K562 (cell line): Measurements from ENCODE around the gene SESN2. TPM values are rescaled to one million over a fixed set of nuclear protein-coding genes. Genes with fewer than 3 reads are reported as not detected.

Experiments
- BMI1 ChIP-seq: fragments of 150-350 bp; IDR thresholded peaks from 2 replicates; pipeline ENCODE4 v1.6.1; 2014; ENCODE audit warnings: low read length
- CEBPZ ChIP-seq: fragments of 150-350 bp; IDR thresholded peaks from 2 replicates; pipeline ENCODE4 v1.6.1; 2014; ENCODE audit warnings: low read depth, mild to moderate bottlenecking, low read length, borderline replicate concordance
- COPS2 ChIP-seq: fragments of 450-650 bp; conservative IDR thresholded peaks from 2 replicates; pipeline ENCODE4 v1.6.1; 2016; ENCODE audit warnings: mild to moderate bottlenecking, moderate library complexity
- FOXA1 ChIP-seq: fragments of 450-650 bp; IDR thresholded peaks from 2 replicates; pipeline ENCODE4 v1.6.1; 2016; ENCODE audit warnings: mild to moderate bottlenecking, borderline replicate concordance
- GABPA ChIP-seq: fragments of 200-800 bp; sonication (Bioruptor generic); conservative IDR thresholded peaks from 2 replicates; pipeline ENCODE4 v1.6.1; 2016; ENCODE audit warnings: low read depth, missing genetic modification characterization, missing compliant biosample characterization
- HOMEZ ChIP-seq: fragments of 250-450 bp; sonication (Bioruptor Pico); IDR thresholded peaks from 2 replicates; pipeline ENCODE4 v1.4.0; 2020; ENCODE audit warnings: mild to moderate bottlenecking, moderate library complexity
- JUND ChIP-seq, 2 experiments: IDR thresholded peaks; 2 replicates in 1 of 2; 3 replicates in 1 of 2; pipeline ENCODE4 v1.6.1; 2011; ENCODE audit warnings: borderline replicate concordance in 2 of 2, low read depth in 2 of 2, low read length in 2 of 2, improper control_type of control experiment in 1 of 2, missing biosample characterization in 1 of 2, missing genetic modification characterization in 1 of 2, missing genetic modification reagents in 1 of 2
- MAX ChIP-seq: sonication (generic); formaldehyde crosslinking; IDR thresholded peaks from 2 replicates; pipeline ENCODE4 v1.9.0; 2022; ENCODE audit warnings: mild to moderate bottlenecking, missing genetic modification reagents
- MNT ChIP-seq, 2 experiments: fragments of 450-650 bp; conservative IDR thresholded peaks; 2 replicates each; pipeline ENCODE4 v1.6.1; 2017; ENCODE audit warnings: mild to moderate bottlenecking in 2 of 2, moderate library complexity in 2 of 2
- SAP30 ChIP-seq: fragments of 200-600 bp; sonication (generic); IDR thresholded peaks from 2 replicates; pipeline ENCODE4 v1.6.1; 2012; ENCODE audit warnings: borderline replicate concordance, low read depth, mild to moderate bottlenecking, moderate library complexity, low read length, control low read depth, inconsistent platforms; ENCODE audit not compliant: insufficient read depth, poor library complexity, severe bottlenecking
- TRIM24 ChIP-seq, 2 experiments: fragments of 450-650 bp; IDR thresholded peaks; 2 replicates each; pipeline ENCODE4 v1.6.1; 2016
- TSC22D4 ChIP-seq: fragments of 450-650 bp; IDR thresholded peaks from 2 replicates; pipeline ENCODE4 v1.6.1; 2016; ENCODE audit warnings: missing genetic modification characterization, missing biosample characterization, control low read depth
- ZBTB49 ChIP-seq: sonication (generic); formaldehyde crosslinking; IDR thresholded peaks from 2 replicates; pipeline ENCODE4 v1.8.0; 2022; ENCODE audit warnings: missing genetic modification reagents, mild to moderate bottlenecking, borderline replicate concordance
- ZBTB9 ChIP-seq: fragments of 450-650 bp; formaldehyde crosslinking; IDR thresholded peaks from 2 replicates; pipeline ENCODE4 v1.4.0; 2020; ENCODE audit warnings: mild to moderate bottlenecking, moderate library complexity
- ZNF316 ChIP-seq: fragments of 450-650 bp; IDR thresholded peaks from 2 replicates; pipeline ENCODE4 v1.6.1; 2016
- ZNF75A ChIP-seq: fragments of 450-650 bp; formaldehyde crosslinking; IDR thresholded peaks from 2 replicates; pipeline ENCODE4 v1.4.0; 2020; ENCODE audit warnings: mild to moderate bottlenecking
- polyA plus RNA-seq, 8 experiments: library from polyadenylated mRNA; depleted of rRNA in 4 of 8; stranded (reverse) in 5 of 8; unstranded in 3 of 8; fragments of >200 nt; fragmentation: Nextera tagmentation in 2 of 8; fragmentation: Illumina TruSeq in 1 of 8; extraction: Ambion mirVana in 2 of 8; extraction: Trizol in 1 of 8; gene quantifications; 2 replicates each; pipeline versions ENCODE4 v1.2.1 to v1.2.3, GENCODE V29; 2011 to 2014; ENCODE audit warnings: inconsistent platforms in 1 of 8, missing spikeins in 1 of 8
- total RNA-seq, 7 experiments: library from RNA; depleted of rRNA in 6 of 7; stranded (reverse); fragments of >200 nt in 6 of 7; fragmentation: Illumina TruSeq in 2 of 7; extraction: Trizol in 2 of 7; gene quantifications; 2 replicates each; pipeline versions ENCODE4 v1.2.1 to v1.2.3, GENCODE V29; 2011 to 2021; ENCODE audit warnings: low replicate concordance in 1 of 7

SESN2 gene
- total and polyA plus RNA-seq, 9 of the 15 experiments (the other 6 are each of a cell fraction or from before 2014, with no cell fraction given) = 3.7 to 71.3 (median 16.8) TPM

GRCh38 chr1:28232558-28233263 lies 26.6 kb upstream of the SESN2 start, which contains the start of gene DNAJC8 (continued):
- TF ChIP-seq MNT (conservative IDR thresholded peaks at IDR 0.05) (peak; percentile 95 to 96), ZBTB49 (no peak), ZBTB9 (0 out of 2 replicates have a peak, but pooled peaks have one; percentile 22), CEBPZ (no peak), SAP30 (peak; percentile 82), ZNF316 (no peak), MAX (CRISPR knock-in tag) (peak; percentile 87), TSC22D4 (tag) (no peak), BMI1 (no peak), TRIM24 (IDR thresholded peaks at IDR 0.05) (no peak), JUND (IDR thresholded peaks at IDR 0.05; ENCODE audit: borderline replicate concordance, low read depth, low read length) (no peak), JUND (tag; IDR thresholded peaks at IDR 0.05; ENCODE audit: borderline replicate concordance, low read depth, low read length) (no peak), HOMEZ (CRISPR knock-in tag) (no peak), ZNF75A (CRISPR knock-in tag) (no peak), FOXA1 (no peak), GABPA (tag) (no peak), COPS2 (no peak)
